NCI-H1436 treated with DMSO at 0.1 percent for 48 hours (cell line): ENCODE measurements around the gene OR10S1.
"Not testable (repeated sequence)": the region's sequence is repeated elsewhere in the genome, so short reads cannot be mapped to it uniquely, and the experiment has no call there.

Source experiments
- DNase-seq: peaks from one replicate; lab custom pipeline; 2025; lab: John Stamatoyannopoulos, UW

Gene OR10S1, protein sequence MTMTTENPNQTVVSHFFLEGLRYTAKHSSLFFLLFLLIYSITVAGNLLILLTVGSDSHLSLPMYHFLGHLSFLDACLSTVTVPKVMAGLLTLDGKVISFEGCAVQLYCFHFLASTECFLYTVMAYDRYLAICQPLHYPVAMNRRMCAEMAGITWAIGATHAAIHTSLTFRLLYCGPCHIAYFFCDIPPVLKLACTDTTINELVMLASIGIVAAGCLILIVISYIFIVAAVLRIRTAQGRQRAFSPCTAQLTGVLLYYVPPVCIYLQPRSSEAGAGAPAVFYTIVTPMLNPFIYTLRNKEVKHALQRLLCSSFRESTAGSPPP

DNA sequence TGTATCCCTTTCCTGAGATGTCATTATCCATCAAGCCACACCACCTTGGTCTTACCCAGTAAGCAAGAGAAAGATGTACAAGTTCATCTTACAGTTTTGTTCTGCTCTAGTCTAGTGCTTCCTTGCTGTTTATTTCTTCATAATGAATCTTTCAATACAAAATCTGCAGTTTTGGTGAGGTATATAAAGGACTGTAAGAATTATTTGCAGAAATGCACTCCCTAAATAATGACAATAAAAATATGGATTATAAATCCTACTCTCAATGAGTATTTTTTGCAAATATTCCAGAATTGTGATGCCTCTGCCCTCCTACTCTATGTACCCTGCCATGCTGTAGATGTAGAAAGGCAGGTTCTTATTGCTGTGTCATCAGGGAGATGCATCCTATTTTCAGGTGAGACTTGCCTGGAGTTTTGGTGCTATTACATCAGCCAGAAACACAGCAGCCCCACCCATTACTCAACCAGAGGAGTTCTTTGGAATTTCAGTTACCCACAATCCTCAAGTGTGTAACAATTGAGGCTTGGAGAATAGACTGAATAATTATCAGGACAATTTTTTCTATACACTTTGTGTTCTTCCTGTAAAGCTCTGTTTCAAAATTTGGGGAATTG, at the start of gene OR10S1:
Gene OR10S1 (minus strand): TSS at position 51 of the 617 bp plus-strand sequence. CDS start 117 bp downstream, outside the sequence.
- DNase-seq, result no peak

DNA sequence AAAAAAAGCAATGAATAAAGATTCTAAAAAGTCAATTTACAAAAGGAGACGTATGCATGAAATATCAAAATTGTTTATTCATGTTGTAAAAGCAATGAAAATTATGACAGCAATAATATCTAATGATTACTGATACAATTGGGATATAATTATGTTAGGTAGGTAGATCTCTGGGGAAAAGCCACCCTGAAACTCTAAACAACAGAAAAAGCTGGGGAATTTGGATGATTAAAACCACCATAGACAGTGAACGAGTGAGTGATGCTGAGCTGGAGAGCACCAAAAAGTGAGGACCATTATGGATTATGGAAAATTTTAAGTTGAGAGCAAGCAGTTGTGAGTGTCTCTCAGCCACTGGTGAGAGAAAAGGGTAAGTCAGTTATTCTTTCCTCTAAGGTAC, 48.9 kb upstream of the OR10S1 start, which contains the start of gene OR10G8:
Gene OR10G8 (plus strand): TSS at position 301 of the 400 bp plus-strand sequence. CDS start 2,825 bp downstream, outside the sequence.
- no peak for DNase-seq

DNA sequence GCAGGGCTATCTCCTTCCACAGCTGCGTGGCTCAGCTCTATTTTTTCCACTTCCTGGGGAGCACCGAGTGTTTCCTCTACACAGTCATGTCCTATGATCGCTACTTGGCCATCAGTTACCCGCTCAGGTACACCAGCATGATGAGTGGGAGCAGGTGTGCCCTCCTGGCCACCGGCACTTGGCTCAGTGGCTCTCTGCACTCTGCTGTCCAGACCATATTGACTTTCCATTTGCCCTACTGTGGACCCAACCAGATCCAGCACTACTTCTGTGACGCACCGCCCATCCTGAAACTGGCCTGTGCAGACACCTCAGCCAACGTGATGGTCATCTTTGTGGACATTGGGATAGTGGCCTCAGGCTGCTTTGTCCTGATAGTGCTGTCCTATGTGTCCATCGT, 38.3 kb upstream of the OR10S1 start:
- not testable (repeated sequence) for DNase-seq

DNA sequence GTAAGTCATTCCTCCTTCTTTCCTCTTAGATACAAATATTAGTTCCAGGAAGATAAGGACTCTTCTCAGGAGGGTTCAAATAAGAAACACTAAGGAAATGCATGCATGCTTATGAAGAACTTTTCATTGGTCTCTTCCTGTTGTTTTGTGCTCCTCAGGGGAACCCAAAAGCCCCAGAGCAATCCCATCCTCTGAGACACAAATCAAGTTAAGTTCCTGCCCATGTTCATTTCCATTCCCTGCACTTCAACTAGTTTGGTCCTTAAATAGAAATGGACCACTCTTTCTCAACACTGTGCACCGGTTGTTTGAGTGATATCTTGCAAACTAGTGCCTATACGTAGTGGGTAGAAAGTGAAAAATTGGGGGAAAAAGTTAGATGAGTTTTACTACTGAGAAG, 35.1 kb upstream of the OR10S1 start, which contains the start of gene OR10G4:
Gene OR10G4 (plus strand): TSS at position 301 of the 400 bp plus-strand sequence. CDS start 2,578 bp downstream, outside the sequence.
- no peak for DNase-seq

DNA sequence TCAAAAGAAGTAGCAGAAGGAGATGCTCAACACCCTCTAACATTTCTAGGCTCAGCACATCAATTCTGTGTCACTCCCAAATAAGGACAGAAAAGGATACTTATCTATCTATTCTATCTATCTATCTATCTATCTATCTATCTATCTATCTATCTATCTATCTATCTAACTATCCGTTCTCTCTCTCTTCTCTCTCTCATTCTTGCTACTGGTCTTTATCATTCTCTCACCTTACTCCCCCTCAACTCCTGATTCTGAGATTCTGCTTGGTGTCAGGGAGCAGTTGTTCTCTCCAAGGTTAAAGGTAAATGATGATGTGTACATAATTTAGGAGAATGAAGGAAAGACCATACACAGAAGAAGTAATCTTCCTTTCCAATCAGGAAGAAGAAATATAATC, 17.5 kb upstream of the OR10S1 start, which contains the start of gene OR10G6:
Gene OR10G6 (minus strand): TSS at position 43 of the 400 bp plus-strand sequence. CDS start 0 bp downstream, at position 43.
- DNase-seq, result no peak

DNA sequence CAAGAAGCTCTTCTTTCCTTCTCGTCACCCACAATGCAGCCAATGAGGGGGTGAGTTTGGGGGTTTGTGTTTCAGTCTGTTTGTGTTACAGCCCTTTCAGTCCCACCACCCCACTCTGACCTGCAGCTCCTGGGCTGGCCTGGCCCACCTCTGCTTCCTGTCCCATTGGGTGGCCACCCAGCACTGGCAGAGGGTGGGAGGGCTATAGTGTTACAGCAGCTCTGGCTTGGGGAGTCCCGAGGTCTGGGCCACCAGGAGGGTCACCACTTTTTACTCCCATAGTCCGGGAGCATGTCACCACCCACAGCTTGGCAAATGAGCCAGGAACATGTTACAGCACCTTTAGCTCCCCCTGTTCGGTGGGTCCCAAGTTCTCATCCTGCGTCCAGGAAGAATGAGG, 1.7 kb upstream of the OR10S1 start:
- no peak for DNase-seq

DNA sequence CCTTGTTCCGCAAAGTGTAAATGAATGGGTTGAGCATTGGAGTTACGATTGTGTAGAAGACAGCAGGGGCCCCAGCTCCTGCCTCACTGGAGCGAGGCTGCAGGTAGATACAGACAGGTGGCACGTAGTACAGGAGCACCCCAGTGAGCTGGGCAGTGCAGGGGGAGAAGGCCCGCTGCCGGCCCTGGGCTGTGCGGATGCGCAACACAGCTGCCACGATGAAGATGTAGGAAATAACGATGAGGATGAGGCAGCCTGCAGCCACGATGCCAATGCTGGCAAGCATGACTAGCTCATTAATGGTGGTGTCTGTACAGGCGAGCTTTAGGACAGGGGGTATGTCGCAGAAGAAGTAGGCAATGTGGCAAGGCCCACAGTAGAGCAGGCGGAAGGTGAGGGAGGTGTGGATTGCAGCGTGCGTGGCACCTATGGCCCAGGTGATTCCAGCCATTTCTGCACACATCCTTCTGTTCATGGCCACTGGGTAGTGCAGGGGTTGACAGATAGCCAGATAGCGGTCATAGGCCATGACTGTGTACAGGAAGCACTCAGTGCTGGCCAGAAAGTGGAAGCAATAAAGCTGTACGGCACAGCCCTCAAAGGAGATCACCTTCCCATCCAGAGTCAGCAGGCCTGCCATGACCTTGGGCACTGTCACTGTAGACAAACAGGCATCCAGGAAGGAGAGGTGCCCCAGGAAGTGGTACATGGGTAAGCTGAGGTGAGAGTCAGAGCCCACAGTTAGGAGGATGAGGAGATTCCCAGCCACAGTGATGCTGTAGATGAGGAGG, 616 bp downstream of the OR10S1 start:
- no peak for DNase-seq

DNA sequence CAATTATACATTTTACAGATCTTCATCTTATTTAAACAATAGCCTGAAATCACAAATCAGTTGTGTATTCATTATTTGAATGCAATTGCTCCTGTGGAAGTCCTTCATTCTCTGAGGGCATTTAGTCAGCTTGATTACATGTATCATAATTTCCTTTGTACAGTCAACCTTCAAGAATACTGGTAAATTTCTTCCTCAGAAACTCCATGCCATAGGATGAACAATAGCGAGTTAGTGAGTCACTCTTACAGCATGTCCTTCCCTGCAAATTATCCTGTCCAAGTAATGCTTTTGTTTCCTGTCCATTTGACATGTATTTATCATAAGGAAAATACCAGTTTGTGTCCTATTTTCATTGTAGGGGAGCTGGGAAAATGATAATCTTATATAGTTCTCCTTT, 3.8 kb downstream of the OR10S1 start:
- no peak for DNase-seq

DNA sequence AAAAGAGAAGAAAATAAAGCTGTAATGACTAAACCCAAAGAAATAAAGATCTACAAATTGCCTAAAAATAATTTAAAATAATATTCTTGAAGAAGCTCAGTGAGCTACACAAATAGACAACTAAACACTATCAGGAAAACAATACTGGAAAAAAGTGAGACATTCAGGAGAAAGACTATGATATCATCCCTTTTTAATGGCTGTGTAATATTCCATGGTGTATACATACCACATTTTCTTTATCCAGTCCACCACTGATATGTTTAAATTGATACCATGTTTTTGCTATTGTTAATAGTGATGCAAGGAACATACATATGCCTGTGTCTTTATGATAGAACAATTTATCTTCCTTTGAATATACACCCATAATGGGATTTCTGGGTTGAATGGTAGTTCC, 20.8 kb downstream of the OR10S1 start:
- no peak for DNase-seq

DNA sequence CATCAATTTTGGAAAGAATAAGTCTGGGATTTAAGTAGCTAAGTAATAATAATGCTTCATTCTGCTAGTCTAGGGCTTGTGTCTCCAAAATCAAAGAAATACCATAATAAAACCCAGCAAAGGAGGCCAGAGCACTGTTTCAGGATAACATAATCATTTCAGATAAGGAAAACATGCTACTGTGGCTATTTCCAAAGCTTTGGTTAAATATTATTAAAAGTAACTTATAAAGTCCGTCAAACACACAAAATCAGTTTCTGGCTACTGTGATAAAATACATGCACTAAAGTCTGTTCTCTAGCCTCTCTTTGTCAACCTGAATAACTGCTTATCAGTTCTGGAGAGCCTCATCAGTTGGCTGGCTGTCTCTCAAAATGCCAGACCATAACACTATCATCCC, 32.4 kb downstream of the OR10S1 start:
- no peak for DNase-seq

DNA sequence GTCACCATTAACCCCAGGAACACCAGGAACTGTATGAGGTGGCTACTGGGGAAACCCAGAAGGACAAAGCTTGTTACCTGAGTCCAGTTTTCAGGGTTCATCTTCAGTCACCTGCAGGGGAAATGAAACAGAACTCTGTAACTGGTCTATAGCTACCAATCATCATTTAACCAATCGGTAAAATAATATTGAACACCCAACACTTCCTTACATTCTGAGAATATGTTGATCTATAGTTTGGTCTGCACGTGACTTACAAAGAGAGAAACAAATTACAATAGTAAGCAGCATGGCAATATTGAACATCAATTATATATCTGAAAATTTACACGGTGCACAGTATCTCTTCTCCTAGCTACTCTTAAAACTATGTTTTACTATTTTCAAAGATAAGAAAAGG, 33.8 kb downstream of the OR10S1 start, which contains the start of gene OR6T1:
Gene OR6T1 (minus strand): TSS at position 101 of the 400 bp plus-strand sequence. CDS start 0 bp downstream, at position 101.
- DNase-seq, result no peak

DNA sequence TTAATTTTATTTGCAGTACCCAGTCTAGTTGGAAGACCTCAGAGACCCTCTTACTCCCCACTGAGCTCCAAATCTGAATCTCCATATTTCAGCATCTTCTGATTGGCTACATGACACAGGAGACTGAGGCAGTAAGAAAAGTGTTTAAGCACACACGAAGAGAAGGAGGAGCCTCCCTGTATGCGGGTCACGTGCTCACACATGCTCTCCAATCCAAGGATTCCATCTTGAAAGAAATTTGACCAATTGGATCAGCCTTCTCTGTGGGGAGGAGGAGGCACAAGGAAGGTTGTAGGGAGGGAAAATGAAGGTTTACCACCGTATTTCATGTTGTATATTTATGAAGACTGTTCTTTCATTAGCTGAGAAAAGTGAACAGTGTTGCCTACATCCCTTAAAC, 35.2 kb downstream of the OR10S1 start:
- DNase-seq, result no peak

DNA sequence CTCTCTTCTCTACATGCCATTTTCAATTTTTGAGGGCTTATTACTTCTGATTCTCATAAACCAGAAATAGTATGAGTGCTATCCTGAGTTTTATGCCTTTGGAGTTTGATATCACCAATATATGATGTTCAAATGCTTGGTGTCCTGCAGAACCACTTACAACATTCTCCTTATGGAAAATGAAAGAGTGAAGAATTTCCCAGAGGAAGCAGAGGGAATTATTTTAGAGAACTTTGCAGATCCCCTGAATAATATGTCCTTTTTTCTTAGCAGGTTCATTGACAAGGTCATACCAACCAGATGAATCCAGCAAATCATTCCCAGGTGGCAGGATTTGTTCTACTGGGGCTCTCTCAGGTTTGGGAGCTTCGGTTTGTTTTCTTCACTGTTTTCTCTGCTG, 38.3 kb downstream of the OR10S1 start, which contains the start of gene OR4D5:
Gene OR4D5 (plus strand): TSS at position 301 of the 400 bp plus-strand sequence. CDS start 0 bp downstream, at position 301.
- no peak for DNase-seq
